Measurements from ENCODE around the gene ATP6V1B1. TPM values are rescaled to one million over a fixed set of nuclear protein-coding genes. Genes with fewer than 3 reads are reported as not detected.
A peak's percentile ranks its signal among the peaks of the same experiment; 100 is the strongest.

The ATP6V1B1 gene
- total RNA-seq, 2 experiments from 2014 or later: not detected

DNA sequence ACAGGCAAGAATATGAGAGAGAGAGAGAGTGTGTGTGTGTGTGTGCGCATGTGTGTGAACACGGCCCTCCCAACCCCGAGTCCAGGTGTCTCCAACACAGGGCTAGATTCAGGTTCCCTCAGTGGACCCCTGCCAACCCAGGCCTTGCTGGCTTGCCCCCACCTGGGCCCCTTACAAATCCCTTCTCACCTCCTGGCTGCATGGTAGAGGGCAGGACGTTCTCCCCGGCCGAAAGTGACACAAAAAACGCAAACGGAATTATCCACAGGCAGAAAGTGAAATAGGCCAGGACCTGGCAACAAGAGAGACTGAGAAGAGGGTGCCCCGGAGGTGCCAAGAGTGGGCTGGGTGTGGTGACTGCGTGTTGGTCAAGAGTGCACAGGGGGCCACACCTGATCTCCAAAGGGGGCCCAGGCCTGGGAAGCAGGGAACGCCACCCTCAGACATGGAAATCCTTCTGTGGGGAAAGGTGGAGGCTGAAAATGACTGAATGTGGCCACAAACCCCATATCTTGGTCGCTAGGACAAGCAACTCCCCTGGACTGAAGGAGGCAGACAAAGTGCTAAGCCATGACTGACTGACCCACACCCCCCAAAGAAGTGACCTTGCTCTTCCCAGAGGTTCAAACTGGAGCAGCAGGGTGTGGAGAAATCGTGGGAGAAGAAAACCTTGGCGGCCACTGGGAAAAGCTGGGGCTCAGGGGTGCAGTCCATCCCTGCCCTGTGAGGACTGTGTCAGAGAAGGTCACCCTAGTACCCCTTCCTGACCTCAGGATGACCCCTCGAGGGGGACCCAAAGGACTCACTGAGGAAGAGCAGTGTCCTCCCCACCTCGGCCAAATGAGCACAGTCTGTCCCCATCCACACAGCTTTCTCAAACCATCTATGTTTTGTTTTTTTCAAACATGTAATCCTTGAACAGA, 53.3 kb downstream of the ATP6V1B1 start:
- Histone ChIP-seq H3K36me3 (ENCODE audit: insufficient read depth, low read length) (peaks cover 67% of the 10 kb centered on the region), H3K4me3 (ENCODE audit: low read length) (no peak overlapping the region), H3K27me3 (ENCODE audit: control insufficient read depth in 1 of 2, insufficient read depth in 2 of 2, low read length in 2 of 2) (no peaks in the 10 kb centered on the region), H3K27ac (ENCODE audit: low read depth in 1 of 2, low read length in 2 of 2) (no peak overlapping the region), H3K4me1 (ENCODE audit: insufficient read depth, low read length) (peaks cover 34% of the 10 kb centered on the region), H3K9me3 (ENCODE audit: control insufficient read depth in 1 of 2, insufficient read depth in 1 of 2, low read length in 2 of 2) (no peaks in the 10 kb centered on the region)
- Mint-ChIP-seq H3K4me1 (ENCODE audit: low read depth) (peaks cover 46% of the 10 kb centered on the region), H3K36me3 (ENCODE audit: low read depth) (peaks cover 74% of the 10 kb centered on the region), H3K27me3 (no peaks in the 10 kb centered on the region), H3K9me3 (no peaks in the 10 kb centered on the region), H3K4me3 (no peak overlapping the region), H3K27ac (peak overlapping the region; percentile 37)
- no peak for ATAC-seq (ENCODE audit: poor library complexity)
- intact Hi-C loops (cut with DNase I, micrococcal nuclease): no loop called here
- TF ChIP-seq, protein P1, sequence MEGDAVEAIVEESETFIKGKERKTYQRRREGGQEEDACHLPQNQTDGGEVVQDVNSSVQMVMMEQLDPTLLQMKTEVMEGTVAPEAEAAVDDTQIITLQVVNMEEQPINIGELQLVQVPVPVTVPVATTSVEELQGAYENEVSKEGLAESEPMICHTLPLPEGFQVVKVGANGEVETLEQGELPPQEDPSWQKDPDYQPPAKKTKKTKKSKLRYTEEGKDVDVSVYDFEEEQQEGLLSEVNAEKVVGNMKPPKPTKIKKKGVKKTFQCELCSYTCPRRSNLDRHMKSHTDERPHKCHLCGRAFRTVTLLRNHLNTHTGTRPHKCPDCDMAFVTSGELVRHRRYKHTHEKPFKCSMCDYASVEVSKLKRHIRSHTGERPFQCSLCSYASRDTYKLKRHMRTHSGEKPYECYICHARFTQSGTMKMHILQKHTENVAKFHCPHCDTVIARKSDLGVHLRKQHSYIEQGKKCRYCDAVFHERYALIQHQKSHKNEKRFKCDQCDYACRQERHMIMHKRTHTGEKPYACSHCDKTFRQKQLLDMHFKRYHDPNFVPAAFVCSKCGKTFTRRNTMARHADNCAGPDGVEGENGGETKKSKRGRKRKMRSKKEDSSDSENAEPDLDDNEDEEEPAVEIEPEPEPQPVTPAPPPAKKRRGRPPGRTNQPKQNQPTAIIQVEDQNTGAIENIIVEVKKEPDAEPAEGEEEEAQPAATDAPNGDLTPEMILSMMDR (IDR thresholded peaks at IDR 0.05): no peak
- POLR2A ChIA-PET: no interaction called here
- no peak for DNase-seq
- CTCF ChIA-PET: no interaction called here

DNA sequence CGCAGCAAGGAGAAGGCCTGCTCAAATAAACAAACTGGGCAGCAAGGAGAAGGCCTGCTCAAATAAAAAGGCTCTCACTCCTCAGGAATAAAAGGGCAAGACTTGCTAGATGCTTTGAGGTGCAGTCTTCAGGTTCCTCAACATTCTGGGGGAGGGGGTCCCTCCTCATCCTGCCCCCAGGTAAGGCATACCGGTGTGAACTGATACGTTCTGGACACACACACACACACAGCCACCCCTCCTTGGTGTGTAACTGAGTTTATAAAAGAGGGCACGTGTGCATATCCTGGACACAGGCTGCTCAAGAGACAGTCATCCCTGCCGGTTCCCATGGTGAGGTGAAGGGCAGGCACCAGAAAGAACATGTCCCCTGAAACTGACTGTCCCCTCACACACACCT, 54.5 kb downstream of the ATP6V1B1 start:
- H3K9me3 Mint-ChIP-seq: no peaks in the 10 kb centered on the region
- intact Hi-C loops (cut with DNase I, micrococcal nuclease): loop anchor here in 1 of 2 experiments (5.0 to 10.0 kb wide), 2 partner anchors 77 to 235 kb away; partner anchors contain the start of genes NAGK and PAIP2B
- TF ChIP-seq, protein P1 (IDR thresholded peaks at IDR 0.05): no peak
- H3K4me3 Mint-ChIP-seq: no peak overlapping the region
- Histone ChIP-seq H3K36me3 (ENCODE audit: insufficient read depth, low read length) (peaks cover 67% of the 10 kb centered on the region), H3K9me3 (ENCODE audit: control insufficient read depth in 1 of 2, insufficient read depth in 1 of 2, low read length in 2 of 2) (no peaks in the 10 kb centered on the region), H3K27me3 (ENCODE audit: control insufficient read depth in 1 of 2, insufficient read depth in 2 of 2, low read length in 2 of 2) (no peaks in the 10 kb centered on the region), H3K4me1 (ENCODE audit: insufficient read depth, low read length) (peaks cover 29% of the 10 kb centered on the region), H3K27ac (ENCODE audit: low read depth in 1 of 2, low read length in 2 of 2) (no peak overlapping the region), H3K4me3 (ENCODE audit: low read length) (no peak overlapping the region)
- peaks cover 39% of the 10 kb centered on the region for H3K4me1 Mint-ChIP-seq (ENCODE audit: low read depth)
- no peak for DNase-seq
- CTCF ChIA-PET: no interaction called here
- POLR2A ChIA-PET: no interaction called here
- no peak for ATAC-seq (ENCODE audit: poor library complexity)
- H3K27ac Mint-ChIP-seq: no peak overlapping the region
- H3K36me3 Mint-ChIP-seq (ENCODE audit: low read depth): peaks cover 77% of the 10 kb centered on the region
- H3K27me3 Mint-ChIP-seq: no peaks in the 10 kb centered on the region

DNA sequence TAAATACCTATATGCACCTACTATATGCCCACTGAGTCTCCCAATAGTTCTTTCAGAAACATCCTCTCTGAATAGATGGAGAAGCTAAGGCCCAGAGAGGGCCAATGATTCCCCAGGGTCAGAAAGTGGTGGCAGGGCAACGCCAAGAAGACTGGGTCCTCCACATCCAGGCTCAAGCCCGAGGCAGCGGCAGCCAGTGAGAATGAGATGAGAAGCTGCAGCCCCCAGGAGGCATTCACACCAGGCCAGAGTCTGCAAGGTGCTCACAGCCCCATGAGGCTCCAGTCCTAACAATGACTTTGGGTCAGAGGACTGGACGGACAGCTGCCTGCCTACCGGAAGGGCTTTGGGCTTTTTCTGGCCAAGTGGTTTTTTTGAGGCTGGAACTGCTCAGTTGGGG, 55.4 kb downstream of the ATP6V1B1 start:
- no peak overlapping the region for H3K4me3 ChIP-seq (ENCODE audit: low read length)
- peaks cover 60% of the 10 kb centered on the region for H3K36me3 ChIP-seq (ENCODE audit: insufficient read depth, low read length)
- peak overlapping the region; percentile 66 for H3K4me3 Mint-ChIP-seq
- H3K27me3 Mint-ChIP-seq: no peaks in the 10 kb centered on the region
- no peaks in the 10 kb centered on the region for H3K9me3 Mint-ChIP-seq
- H3K36me3 Mint-ChIP-seq (ENCODE audit: low read depth): peaks cover 74% of the 10 kb centered on the region
- no peaks in the 10 kb centered on the region for H3K9me3 ChIP-seq (ENCODE audit: control insufficient read depth in 1 of 2, insufficient read depth in 1 of 2, low read length in 2 of 2)
- H3K27me3 ChIP-seq (ENCODE audit: control insufficient read depth in 1 of 2, insufficient read depth in 2 of 2, low read length in 2 of 2): no peaks in the 10 kb centered on the region
- H3K27ac ChIP-seq (ENCODE audit: low read depth in 1 of 2, low read length in 2 of 2): no peak overlapping the region
- POLR2A ChIA-PET: interaction anchor here (2.9 kb wide), 1 partner anchor 77 kb away, joined by 9 read pairs; the partner anchor contains the start of gene NAGK
- TF ChIP-seq, protein P1 (IDR thresholded peaks at IDR 0.05): no peak
- peaks cover 26% of the 10 kb centered on the region for H3K4me1 ChIP-seq (ENCODE audit: insufficient read depth, low read length)
- intact Hi-C loops (cut with DNase I, micrococcal nuclease): loop anchor here in 1 of 2 experiments (5.0 to 10.0 kb wide), 2 partner anchors 76 to 234 kb away; partner anchors contain the start of genes NAGK and PAIP2B
- DNase-seq (no peak), ATAC-seq (ENCODE audit: poor library complexity) (no peak)
- CTCF ChIA-PET: interaction anchor here (2.0 kb wide), 1 partner anchor 10 kb away, joined by 4 read pairs; no protein-coding TSS in a partner anchor
- H3K4me1 Mint-ChIP-seq (ENCODE audit: low read depth): peaks cover 42% of the 10 kb centered on the region
- peak overlapping the region; percentile 45 for H3K27ac Mint-ChIP-seq

All from CD4-positive, alpha-beta T cell (primary cell).